ENCODE data around the gene ARG2.
"Not testable (repeated sequence)": the region's sequence is repeated elsewhere in the genome, so short reads cannot be mapped to it uniquely, and the experiment has no call there.

Gene ARG2

GRCh38 chr14:67589204-67589770, 30.4 kb upstream of the ARG2 start:
- no peak for FAIRE-seq

- FAIRE-seq = not testable (repeated sequence)
Observed at GRCh38 chr14:67593650-67594049, 26.1 kb upstream of the ARG2 start.

- FAIRE-seq = no peak
Observed at GRCh38 chr14:67595392-67595791, 24.3 kb upstream of the ARG2 start.

GRCh38 chr14:67599698-67600561, 19.8 kb upstream of the ARG2 start, which contains the start of gene PIGH:
TSS of gene PIGH (minus strand) at chr14:67600268. CDS start at chr14:67600203, 65 bp downstream.
- no peak for FAIRE-seq

GRCh38 chr14:67600562-67600974, 19.2 kb upstream of the ARG2 start:
- not testable (repeated sequence) for FAIRE-seq

- FAIRE-seq = no peak
Observed at GRCh38 chr14:67602076-67602475, 17.6 kb upstream of the ARG2 start.

- no peak for FAIRE-seq
Observed at GRCh38 chr14:67602995-67603545, 16.6 kb upstream of the ARG2 start.

- FAIRE-seq = no peak
Observed at GRCh38 chr14:67607646-67608045, 12.1 kb upstream of the ARG2 start.

GRCh38 chr14:67609642-67610310, 9.9 kb upstream of the ARG2 start:
- FAIRE-seq = no peak

GRCh38 chr14:67610491-67610890, 9.2 kb upstream of the ARG2 start:
- no peak for FAIRE-seq

GRCh38 chr14:67618617-67619063, 1.1 kb upstream of the ARG2 start:
- no peak for FAIRE-seq

GRCh38 chr14:67620217-67620785, 581 bp downstream of the ARG2 start:
- no peak for FAIRE-seq

- no peak for FAIRE-seq
Observed at GRCh38 chr14:67622675-67623074, 3.0 kb downstream of the ARG2 start.

- FAIRE-seq = no peak
Observed at GRCh38 chr14:67623114-67623513, 3.4 kb downstream of the ARG2 start.

GRCh38 chr14:67626131-67626530, 6.4 kb downstream of the ARG2 start:
- not testable (repeated sequence) for FAIRE-seq

- no peak for FAIRE-seq
Observed at GRCh38 chr14:67627519-67627918, 7.8 kb downstream of the ARG2 start.

- FAIRE-seq = no peak
Observed at GRCh38 chr14:67630186-67630585, 10.5 kb downstream of the ARG2 start.

- FAIRE-seq = no peak
Observed at GRCh38 chr14:67630938-67631337, 11.2 kb downstream of the ARG2 start.

GRCh38 chr14:67633451-67634147, 13.9 kb downstream of the ARG2 start:
- no peak for FAIRE-seq

GRCh38 chr14:67636361-67636919, 16.7 kb downstream of the ARG2 start:
- no peak for FAIRE-seq

- no peak for FAIRE-seq
Observed at GRCh38 chr14:67638642-67639041, 18.9 kb downstream of the ARG2 start.

- no peak for FAIRE-seq
Observed at GRCh38 chr14:67641480-67641879, 21.8 kb downstream of the ARG2 start.
